ENCODE results near the gene MIB1. TPM values are rescaled to one million over a fixed set of nuclear protein-coding genes. Genes with fewer than 3 reads are reported as not detected.

The MIB1 gene
- total and polyA plus RNA-seq, 9 of the 15 experiments (the other 6 are each of a cell fraction or from before 2014, with no cell fraction given) = 7.2 to 43.8 (median 23.2) TPM

- TF ChIP-seq DNMT1 (IDR thresholded peaks at IDR 0.05) = no peak
Observed at GRCh38 chr18:21855432-21855831, 114.8 kb downstream of the MIB1 start (continued).

DNA sequence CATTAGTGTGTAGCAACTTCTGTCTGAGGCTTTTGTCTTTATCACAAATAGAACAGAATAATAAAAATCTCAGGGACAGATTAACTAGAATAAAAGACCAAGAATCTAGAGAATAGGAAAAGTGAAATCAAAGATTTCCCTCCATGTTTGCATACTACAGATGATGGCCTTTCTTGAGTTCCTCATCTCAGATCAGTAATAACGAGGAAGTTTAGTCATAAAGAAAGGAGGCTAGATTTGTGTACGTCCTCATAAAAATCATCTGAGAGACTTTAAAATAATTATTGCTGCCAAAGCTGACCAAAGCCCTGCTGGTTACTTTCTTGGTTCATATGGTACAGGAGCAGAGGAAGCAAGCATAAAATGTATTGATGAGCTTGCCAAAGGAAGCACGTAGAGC is 117.3 kb downstream of the MIB1 start:
- Histone ChIP-seq H3K4me1 (replicated peaks in 1 of 2; ENCODE audit: control insufficient read depth in 2 of 2, insufficient read depth in 2 of 2, low read length in 2 of 2) (no peaks in the 10 kb centered on the region), H3K9ac (ENCODE audit: insufficient read depth in 1 of 2, low read depth in 2 of 2, low read length in 2 of 2) (no peak overlapping the region), H3K27ac (ENCODE audit: extremely low read depth, low read depth, low read length) (no peak overlapping the region), H2AFZ (ENCODE audit: low read depth, low read length) (no peak overlapping the region), H3K4me2 (ENCODE audit: insufficient read depth, low read length) (no peak overlapping the region), H3K79me2 (ENCODE audit: control insufficient read depth, insufficient read depth, low read length) (no peaks in the 10 kb centered on the region), H3K4me3 (no peak overlapping the region), H4K20me1 (replicated peaks; ENCODE audit: control insufficient read depth, insufficient read depth, low read length) (no peaks in the 10 kb centered on the region), H3K9me3 (replicated peaks; ENCODE audit: control insufficient read depth, insufficient read depth, low read depth, low read length) (no peaks in the 10 kb centered on the region), H3K9me1 (ENCODE audit: control insufficient read depth, insufficient read depth, low read length) (no peaks in the 10 kb centered on the region), H3K36me3 (ENCODE audit: control insufficient read depth, insufficient read depth, low read length) (peaks cover 39% of the 10 kb centered on the region; the same call in 2 of the 3 replicates), H3K27me3 (ENCODE audit: control insufficient read depth in 2 of 2, insufficient read depth in 2 of 2, low read length in 2 of 2) (no peaks in the 10 kb centered on the region)
- in situ Hi-C loops (cut with MboI) (no loop called here), intact Hi-C loops (cut with micrococcal nuclease) (loop anchor here (10.0 kb wide), 2 partner anchors 63 to 243 kb away; partner anchors contain the start of gene SNRPD1)
- CTCF ChIA-PET (ENCODE audit: low intra/inter-chr PET ratio) = no interaction called here
- TF ChIP-seq EP300 (IDR thresholded peaks at IDR 0.05; ENCODE audit: low read length) (no peak), TARDBP (IDR thresholded peaks at IDR 0.05) (no peak), SRSF9 (IDR thresholded peaks at IDR 0.05; ENCODE audit: borderline replicate concordance, low read depth, low read length) (no peak), RCOR1 (IDR thresholded peaks at IDR 0.05; ENCODE audit: borderline replicate concordance in 1 of 2, low read depth in 2 of 2, low read length in 2 of 2) (no peak), ZNF316 (IDR thresholded peaks at IDR 0.05) (no peak), MECOM (CRISPR knock-in tag; IDR thresholded peaks at IDR 0.05) (no peak), TEAD4 (IDR thresholded peaks at IDR 0.05; ENCODE audit: low read length) (no peak), TEAD4 (CRISPR knock-in tag; IDR thresholded peaks at IDR 0.05; ENCODE audit: borderline replicate concordance) (no peak), ZNF780A (CRISPR knock-in tag; IDR thresholded peaks at IDR 0.05) (no peak), ELF2 (CRISPR knock-in tag; IDR thresholded peaks at IDR 0.05) (no peak), ZNF764 (CRISPR knock-in tag; IDR thresholded peaks at IDR 0.05; ENCODE audit: low read depth) (no peak), NR2C1 (IDR thresholded peaks at IDR 0.05) (no peak), NR2C1 (tag; IDR thresholded peaks at IDR 0.05) (no peak), BCL6 (CRISPR knock-in tag; IDR thresholded peaks at IDR 0.05) (no peak), TAF7 (tag; IDR thresholded peaks at IDR 0.05) (no peak)
- no peak for FAIRE-seq
- no TSS peak for BruUV-seq (replicated peaks)
- no peak for DNase-seq (ENCODE audit: extremely low read depth in 1 of 4, low spot score in 3 of 4)
- no peak for ATAC-seq
- 98% methylated on average over 3 of the region's 3 CpGs for WGBS (ENCODE audit: insufficient coverage, low coverage, missing lambda C conversion rate)
- POLR2A ChIA-PET = no interaction called here
